ENCODE results near the gene PIBF1.
"Not testable (repeated sequence)": the region's sequence is repeated elsewhere in the genome, so short reads cannot be mapped to it uniquely, and the experiment has no call there.

The PIBF1 gene, protein sequence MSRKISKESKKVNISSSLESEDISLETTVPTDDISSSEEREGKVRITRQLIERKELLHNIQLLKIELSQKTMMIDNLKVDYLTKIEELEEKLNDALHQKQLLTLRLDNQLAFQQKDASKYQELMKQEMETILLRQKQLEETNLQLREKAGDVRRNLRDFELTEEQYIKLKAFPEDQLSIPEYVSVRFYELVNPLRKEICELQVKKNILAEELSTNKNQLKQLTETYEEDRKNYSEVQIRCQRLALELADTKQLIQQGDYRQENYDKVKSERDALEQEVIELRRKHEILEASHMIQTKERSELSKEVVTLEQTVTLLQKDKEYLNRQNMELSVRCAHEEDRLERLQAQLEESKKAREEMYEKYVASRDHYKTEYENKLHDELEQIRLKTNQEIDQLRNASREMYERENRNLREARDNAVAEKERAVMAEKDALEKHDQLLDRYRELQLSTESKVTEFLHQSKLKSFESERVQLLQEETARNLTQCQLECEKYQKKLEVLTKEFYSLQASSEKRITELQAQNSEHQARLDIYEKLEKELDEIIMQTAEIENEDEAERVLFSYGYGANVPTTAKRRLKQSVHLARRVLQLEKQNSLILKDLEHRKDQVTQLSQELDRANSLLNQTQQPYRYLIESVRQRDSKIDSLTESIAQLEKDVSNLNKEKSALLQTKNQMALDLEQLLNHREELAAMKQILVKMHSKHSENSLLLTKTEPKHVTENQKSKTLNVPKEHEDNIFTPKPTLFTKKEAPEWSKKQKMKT

DNA sequence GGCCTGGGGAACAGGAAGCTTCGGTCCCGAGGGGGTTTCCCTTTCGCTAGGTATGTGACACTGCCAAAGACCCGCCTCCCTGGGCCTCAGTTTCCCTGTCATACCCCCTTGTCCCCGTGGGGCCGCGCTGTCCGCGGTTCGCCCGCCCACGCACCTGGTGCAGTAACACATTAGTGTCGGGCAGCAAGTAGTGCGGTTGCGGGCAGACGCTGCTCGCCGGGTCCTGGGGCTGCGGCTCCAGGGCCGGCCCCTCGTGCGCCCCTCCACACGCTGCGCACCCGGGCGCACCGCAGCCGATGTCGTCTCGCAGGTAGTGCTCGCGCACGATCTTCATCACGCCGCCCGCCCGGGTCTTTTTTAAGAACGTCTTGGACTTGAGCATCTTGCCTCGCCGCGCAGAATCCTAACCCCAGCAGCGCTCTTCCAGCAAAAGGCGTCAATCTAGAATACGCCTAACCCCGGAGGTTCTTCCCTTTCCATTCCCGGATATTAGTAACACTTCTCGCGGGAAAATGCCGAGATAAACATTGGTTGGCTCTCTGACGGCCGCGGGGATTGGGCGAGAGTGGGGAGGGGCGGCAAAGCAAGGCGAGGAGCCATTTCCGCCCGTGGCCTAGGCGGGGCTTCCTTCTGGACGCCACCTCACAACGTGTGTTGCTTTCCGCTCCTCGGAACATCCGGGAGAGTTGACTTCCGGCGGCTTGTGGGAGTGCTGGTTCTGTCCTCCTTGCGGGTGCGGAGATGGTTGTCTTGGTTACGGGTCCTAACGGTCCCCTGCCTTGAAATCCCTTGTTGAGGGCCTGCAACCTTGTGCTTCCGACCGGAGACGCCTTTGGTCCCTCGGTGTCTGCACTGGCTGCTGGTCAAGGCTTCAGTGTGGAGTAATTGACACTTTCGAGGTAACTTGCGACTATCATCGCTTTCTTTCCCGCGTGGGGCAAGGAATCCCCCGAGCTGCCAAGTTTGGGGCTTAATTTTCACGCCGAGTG lies at the start of gene PIBF1, which contains the start of gene DIS3:
TSS of gene PIBF1 (plus strand) at position 683 of the 989 bp plus-strand sequence. CDS start 1,337 bp downstream, outside the sequence.
TSS of gene DIS3 (minus strand) at position 450 of the 989 bp plus-strand sequence. CDS start at position 382, 68 bp downstream.
- DNase-seq = peak; percentile 96 to 98

DNA sequence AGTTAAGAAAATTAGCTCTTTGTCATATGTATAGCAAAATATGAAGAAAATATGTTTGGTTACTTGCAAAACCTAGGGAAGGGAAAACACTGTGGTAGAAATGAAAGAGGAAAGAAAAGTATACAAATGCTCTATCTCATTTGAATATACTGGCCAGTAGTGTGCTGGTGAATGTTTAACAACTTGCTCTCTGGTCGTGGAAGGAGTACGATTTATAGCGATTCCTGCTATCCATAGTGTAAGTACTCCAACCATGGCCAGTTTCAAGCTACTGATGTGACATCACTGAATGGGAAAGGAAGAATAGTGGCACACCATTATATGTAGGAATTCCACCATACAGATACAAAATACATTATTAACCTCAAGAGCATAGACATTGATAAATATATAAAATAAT lies 44.9 kb upstream of the PIBF1 start:
- DNase-seq = no peak

DNA sequence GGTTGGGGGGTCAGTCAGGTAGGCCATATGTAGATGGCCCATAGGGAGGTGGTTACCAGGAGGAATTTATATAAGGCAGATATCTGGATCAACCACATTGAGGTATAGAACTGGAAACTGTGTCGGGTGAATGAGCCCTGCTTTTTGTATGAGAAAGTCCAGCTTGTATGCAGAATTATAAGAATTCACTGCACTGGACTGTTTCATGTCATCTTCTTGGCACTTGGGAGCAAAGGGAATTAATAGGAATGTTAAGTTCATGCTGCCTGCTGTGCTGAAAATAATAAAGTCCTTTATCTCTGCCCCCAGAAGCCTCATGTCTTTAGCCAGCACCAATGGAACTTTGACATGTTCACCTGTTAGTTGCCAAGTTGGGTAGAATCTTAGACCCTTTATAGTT lies 41.9 kb upstream of the PIBF1 start:
- no peak for DNase-seq

DNA sequence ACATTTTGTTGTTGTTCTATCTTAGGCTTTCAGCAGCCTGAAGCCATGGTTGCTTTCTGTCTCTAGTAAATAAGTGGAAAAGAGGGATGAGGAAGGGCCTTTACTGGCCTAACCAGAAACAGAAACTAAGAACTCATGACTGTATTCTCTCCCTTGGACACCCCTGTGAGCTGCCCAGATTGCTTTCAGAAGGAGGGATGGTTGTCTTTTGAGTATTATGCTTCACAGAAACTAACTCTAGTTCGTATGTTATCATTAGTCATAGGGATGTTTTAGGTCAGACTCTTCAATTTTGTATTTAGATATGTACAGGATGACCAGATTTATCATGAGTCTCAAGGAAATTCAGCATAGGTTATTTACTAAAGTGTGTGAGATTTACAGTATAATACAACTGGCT lies 36.7 kb upstream of the PIBF1 start:
- no peak for DNase-seq

DNA sequence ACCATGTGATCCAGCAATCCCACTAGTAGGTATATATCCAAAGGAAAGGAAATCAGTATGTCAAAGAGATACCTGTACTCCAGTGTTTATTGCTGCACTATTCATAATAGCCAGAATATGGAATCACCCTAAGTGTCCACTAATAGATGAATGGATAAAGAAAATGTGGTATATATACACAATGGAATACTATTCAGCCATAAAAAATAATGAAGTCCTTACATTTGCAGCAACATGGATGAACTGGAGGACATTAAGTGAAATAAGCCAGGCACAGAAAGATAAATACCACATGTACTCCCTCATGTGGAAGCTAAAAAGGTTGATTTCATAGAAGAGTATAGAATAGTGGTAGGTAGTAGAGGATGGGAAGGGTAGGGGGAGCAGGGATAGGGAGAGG lies 30.7 kb upstream of the PIBF1 start:
- DNase-seq = no peak

DNA sequence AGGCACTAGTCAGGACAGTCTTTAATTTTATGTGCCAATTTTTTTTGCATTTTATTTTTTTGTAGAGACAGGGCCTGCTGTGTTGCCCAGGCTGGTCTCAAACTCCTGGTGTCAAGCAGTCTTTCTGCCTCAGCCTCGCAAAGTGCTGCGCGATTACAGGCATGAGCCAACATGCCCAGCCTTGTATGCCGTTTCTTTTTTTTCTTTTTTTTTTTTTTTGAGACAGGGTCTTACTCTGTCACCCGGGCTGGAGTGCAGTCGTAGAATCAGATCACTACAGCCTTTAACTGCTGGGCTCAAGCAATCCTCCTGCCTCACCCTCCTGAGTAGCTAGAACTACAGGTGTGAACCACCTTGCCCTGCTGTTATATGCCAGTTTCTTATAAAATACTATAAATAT lies 27.8 kb upstream of the PIBF1 start:
- DNase-seq = no peak

DNA sequence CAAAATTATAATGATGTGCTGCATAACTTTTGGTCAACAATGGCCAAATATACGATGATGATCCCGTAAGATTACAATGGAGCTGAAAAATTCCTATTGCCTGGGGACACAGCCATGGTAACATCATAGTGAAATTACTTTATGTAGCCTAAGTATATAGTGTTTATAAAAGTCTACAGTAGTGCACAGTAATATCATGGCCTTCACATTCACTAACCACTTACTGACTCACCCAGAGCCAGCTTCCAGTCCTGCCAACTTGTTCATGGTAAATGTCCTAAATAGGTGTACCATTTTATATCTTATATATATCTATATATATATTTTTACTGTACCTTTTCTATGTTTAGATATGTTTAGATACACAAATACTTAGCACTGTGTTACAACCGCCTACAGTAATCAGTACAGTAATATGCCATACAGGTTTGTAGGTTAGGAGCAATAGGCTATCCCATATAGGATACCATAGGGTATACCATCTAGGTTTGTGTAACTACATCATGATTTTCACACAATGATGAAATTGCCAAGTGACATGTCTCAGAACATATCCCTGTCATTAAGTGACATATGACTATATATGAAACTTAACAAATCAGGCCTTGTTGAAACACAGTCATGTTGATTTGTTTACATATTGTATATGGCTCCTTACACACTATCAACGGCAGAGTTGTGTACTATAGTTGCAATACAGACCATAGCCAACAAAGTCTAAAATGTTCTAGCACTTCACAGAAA lies 24.0 kb upstream of the PIBF1 start:
- no peak for DNase-seq

DNA sequence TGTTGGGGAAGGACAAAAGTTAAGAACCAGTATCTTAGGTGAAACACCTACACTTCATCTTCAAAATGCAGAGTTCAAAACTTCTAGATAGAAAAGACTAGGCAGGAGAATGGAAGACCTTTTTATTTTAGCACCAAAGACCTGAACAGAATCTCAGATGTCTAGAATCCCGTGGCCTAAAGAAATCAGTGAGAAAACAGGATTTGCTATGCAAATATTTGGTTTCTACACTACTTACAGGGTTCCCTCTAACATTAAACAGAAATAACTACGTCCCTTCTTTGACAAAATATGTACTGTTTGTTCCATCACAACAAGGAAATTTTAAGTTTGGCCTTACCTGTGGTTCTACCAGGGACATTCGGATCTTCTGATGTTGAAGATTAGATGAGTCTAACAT lies 21.7 kb upstream of the PIBF1 start:
- no peak for DNase-seq

DNA sequence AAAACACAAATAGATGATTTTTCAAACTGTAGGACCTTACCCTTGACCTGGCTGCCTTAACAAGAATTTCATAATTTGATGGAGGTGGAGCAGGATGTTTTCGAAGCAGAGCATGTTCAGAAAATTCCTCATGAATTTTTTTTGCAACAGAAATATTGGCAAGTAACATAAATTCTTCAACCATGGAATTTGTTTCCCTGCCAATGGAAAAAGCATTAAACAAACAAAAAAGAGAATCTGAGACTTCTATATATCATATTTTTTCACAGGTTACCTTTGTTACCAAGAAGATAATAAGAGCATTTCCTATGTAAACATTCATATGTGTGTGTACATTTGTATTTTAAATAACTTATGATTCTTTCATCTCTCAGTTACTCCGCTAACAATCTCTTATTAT lies 18.5 kb upstream of the PIBF1 start:
- DNase-seq = no peak

DNA sequence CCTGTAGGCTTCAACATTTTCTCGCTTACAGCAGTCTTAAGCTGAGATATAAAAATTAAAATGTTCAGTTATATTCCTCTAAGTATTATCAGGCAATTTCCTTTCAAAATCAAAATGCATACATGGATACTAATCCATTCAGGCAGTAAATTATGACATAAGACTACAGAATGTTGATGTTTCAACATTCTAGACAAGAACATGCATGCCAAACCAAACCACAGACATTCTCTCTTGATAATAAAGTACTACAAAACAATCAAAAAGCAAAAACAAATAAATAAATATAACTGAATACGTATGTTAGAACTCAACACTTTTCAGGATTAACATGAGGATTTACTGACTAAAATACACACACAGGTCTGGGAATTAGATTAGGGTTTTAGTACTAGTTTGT lies 7.9 kb upstream of the PIBF1 start:
- DNase-seq = no peak

DNA sequence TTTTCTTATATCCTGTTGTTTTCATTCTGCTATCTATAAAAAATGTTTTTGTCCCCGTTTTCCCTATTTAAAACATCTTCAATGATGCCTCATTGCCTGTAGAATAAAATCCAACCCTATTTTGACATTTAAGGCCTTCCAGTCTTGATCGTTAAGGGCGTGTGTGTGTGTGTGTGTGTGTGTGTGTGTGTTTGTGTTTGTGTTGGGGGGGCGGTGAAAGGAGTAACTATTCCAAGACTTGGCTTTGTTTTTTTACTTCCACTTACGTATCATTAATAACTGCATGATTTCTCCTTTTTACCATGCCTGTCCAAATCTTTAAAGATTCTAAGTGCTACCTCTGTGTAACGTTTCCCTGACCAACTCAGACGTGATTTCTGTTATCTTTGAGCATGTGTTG lies 784 bp downstream of the PIBF1 start:
- DNase-seq = no peak

DNA sequence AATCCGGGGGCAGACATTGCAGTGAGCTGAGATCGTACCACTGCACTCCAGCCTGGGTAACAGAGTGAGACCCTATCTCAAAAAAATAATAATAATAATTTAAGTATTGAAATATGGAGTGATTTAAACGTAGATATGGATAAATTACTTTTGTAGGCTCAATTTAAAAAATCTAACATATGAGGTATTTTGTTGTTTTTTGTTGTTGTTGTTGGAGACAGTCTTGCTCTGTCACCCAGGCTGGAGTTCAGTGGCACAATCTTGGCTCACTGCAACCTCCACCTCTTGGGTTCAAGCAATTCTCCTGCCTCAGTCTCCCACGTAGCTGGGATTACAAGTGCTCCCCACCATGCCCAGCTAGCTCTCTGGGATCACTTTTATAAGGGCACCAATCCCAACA lies 2.7 kb downstream of the PIBF1 start:
- DNase-seq = not testable (repeated sequence)

DNA sequence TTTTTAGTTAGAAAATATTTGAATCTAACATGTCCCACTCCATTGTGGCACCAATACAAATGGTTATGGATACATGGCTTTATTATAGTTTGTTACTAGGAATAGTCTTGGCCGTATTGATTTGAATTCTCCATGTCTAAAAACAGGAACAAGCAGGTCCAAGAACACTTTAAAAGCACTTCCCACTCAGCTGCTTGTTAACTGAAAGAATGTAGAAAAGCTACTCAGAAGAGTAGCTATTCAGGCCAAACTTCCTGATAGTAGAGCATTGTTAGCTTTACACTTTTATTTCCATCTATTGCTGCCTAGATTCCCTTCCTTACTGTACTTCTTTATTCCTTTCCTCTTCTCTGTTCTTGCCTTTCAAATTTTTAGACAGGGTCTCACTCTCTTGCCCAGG lies 6.9 kb downstream of the PIBF1 start:
- DNase-seq = no peak

DNA sequence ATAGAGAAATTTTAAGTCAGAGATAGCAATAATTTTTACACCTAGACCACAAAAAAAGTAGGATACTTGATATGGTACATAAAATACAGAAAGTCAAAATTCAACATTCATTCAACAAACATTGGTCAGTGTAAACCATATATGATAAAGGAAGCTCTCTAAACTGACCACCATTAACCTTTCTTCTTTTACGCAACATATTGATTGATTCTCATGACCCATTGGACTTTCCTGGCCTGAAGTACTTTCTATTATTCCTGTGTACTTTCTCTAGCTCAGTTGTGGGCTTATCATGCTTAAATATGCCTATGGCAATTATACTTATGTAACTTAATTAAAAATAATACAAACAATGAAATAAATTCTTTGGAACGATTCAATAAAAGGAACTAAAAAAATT lies 10.7 kb downstream of the PIBF1 start:
- no peak for DNase-seq

DNA sequence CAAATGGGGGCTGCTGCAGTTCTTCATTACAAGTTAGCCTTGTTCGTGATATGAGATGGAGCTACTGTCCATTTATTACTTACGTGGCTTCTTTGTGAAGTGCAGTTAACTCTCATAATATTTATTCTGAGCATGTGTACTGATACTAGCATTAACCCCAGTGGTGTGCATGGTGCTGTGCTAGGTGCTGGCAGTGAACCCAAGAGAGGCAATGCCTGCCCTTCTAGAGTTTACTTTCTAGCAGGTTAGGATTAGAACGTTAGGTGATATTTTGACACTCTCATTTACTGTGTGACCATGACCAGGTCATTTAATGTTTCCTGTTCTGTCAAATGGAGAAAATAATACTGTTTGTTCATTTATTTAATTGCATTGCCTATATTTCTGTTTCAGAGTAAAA lies 16.9 kb downstream of the PIBF1 start:
- DNase-seq = no peak

DNA sequence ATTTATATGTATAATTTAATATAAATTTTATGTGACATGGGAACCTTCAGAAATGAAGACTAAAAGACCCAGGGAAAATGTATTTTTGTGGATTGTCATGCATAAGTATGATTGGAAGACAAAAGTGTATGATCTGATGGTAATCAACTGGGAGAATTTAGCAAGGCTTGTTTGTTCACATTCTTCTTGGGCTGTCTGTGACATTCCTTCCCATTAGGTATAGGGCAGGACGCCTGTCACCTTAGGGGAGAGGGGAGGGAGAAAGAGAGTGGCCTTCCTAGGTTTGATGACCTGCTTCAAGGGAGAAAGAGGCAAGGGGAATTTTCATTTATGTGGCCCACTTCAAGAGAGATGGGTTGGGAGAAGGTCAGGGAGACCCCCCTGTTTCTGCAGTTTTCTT lies 22.4 kb downstream of the PIBF1 start:
- no peak for DNase-seq

DNA sequence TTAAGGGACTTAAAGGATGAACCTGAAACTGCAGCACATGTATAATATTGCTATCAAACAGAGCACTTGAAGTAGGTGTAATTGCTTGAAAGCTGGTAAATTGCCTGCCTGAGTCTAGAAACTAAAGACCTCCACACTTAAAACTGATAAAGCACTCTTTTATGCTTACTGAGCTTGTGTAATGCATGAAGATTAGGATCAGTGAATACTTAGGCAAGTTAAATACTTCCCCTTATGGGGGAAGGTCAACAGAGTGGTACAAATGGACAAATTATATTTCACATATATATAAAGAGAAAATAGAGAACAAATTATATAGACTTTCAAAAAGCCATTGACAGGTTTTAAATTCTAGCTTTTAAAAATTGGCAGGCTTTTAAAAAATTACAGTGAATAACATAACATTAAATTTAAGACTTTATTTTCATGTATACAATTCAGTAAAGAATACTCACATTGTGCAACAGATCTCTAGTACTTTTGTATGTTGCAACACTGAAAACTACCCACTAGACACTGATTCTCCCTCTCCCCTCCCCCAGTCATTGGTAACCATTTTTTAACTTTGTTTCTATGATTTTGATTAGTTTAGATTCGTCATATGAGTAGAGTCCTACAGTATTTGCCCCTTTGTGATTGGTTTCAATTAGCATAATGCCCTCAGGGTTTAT lies 23.9 kb downstream of the PIBF1 start:
- no peak for DNase-seq

DNA sequence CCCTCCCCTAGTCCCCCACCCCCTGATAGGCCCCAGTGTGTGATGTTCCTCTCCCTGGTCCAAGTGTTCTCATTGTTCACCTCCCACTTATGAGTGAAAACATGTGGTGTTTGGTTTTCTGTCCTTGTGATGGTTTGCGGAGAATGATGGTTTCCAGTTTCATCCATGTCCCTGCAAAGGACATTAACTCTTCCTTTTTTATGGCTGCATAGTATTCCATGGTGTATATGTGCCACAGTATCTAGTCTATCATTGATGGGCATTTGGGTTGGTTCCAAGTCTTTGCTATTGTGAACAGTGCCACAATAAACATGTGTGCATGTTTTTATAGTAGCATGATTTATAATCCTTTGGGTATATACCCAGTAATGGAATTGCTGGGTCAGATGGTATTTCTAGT lies 24.6 kb downstream of the PIBF1 start:
- DNase-seq = not testable (repeated sequence)

DNA sequence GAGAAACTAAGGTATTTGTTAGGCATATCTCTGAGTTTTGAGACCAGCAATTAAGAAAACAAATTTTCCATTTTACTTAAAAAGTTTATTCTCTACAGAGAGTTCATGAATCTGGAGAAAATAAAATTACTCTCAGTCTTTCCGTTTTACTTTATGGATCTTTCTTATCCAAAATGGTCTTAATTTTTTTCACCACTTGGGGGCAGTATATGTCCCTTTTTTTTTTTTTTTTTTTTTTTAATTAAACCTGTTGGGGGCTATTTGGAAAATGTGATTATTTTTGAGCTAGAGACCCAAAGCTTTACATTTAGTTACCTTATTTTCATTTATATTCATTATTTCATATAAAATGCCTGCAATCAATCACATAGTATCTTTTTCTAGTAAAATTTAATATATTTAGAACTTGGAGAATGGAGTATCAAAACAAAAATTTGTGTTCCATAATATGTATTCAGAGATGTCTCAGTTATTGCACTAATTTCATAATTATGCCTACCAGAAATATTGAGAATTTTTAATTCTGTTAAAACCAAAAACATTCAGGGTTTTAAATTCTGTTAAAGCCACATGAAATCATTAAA lies 27.1 kb downstream of the PIBF1 start:
- DNase-seq = peak in 1 of 2 experiments; percentile 25

DNA sequence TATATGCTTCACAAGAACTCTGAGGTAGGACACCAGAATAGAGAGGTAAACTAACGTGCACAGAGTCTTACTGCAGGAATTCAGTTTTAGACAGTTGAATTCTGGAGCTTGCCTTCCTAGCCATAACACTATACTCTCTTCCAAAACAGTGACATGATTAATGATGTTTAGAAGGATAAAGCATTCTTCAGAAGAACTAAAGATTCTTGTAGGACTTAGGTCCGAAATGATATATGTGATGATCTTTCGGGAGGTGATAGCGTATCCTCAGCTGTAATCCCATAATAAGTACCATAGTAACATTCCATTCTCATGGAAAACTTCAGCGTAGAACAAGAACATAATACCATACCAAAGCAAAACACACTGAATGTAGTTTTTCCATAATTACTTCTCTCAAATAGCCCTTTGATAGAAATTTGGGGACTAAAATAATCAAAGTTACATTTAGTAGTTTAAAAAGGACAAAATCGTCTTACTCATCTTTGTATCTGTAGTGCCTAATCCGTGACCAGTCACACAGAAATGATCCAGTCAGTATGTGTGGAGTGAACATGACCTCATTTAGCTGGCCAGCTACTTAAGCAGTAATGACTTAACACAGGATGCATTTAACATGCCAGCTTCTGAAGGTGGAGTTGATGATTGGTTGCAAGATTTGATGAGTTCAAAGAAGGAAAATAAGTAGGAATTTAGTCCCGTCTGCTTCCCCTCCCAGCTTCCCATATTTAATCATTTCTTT lies 38.4 kb downstream of the PIBF1 start:
- no peak for DNase-seq

DNA sequence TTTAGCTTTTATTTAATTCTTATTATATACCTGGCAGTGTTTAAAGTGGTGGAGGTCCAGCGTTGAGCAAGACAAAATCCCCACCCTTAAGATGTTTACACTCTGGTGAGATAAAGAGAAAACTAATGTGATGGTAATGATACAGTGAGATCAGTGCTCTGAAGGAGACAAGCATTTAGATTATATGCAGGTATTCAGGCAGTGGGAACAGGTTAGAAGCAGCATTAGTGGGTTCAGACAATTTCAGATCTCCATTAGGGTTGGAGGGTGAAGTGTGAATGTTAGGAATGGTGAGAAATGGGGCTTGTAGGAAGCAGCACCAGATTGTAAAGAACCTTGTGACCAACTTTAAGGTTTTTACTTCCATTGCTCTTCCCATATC lies 39.0 kb downstream of the PIBF1 start:
- DNase-seq = no peak

Measured in NCI-H2081 (cell line).